D721Med (cell line): ENCODE data around the gene SNX6.
"Not testable (repeated sequence)": the region's sequence is repeated elsewhere in the genome, so short reads cannot be mapped to it uniquely, and the experiment has no call there.

ENCODE experiments used
- DNase-seq: peaks from one replicate; pipeline ENCODE4 v3.0.0; 2011; ENCODE audit warnings: low spot score; ENCODE audit not compliant: insufficient read length
- FAIRE-seq: peaks from 2 replicates; lab custom pipeline; 2011; peaks lifted over from hg19 to GRCh38; lab: Jason Lieb, UNC
- CTCF ChIP-seq: IDR thresholded peaks from 2 replicates; pipeline ENCODE4 v1.5.1; 2012; ENCODE audit warnings: mild to moderate bottlenecking, control low read depth; ENCODE audit not compliant: insufficient read depth; ENCODE audit errors: missing control alignments

SNX6 gene

GRCh38 chr14:34548472-34548981 lies 81.4 kb downstream of the SNX6 start:
- FAIRE-seq, result no peak
- no peak for DNase-seq
- TF ChIP-seq CTCF, result no peak

GRCh38 chr14:34547136-34547520 lies 82.8 kb downstream of the SNX6 start:
- FAIRE-seq, DNase-seq: not testable (repeated sequence)

- FAIRE-seq, result peak; percentile 44
Observed at GRCh38 chr14:34546272-34547135, 83.4 kb downstream of the SNX6 start.

GRCh38 chr14:34540181-34541059 lies 89.5 kb downstream of the SNX6 start:
- FAIRE-seq, result not testable (repeated sequence)

More at GRCh38 chr14:34546272-34547135, 83.4 kb downstream of the SNX6 start:
- DNase-seq, result not testable (repeated sequence)

GRCh38 chr14:34539407-34540180 lies 90.4 kb downstream of the SNX6 start, which contains the start of gene EAPP:
Gene EAPP (minus strand): TSS chr14:34539701. CDS start chr14:34539628, 73 bp downstream.
- DNase-seq (peak; percentile 91), FAIRE-seq (no peak)
- TF ChIP-seq CTCF, result no peak

More at GRCh38 chr14:34540181-34541059, 89.5 kb downstream of the SNX6 start:
- DNase-seq, result not testable (repeated sequence)

GRCh38 chr14:34538871-34539406 lies 91.0 kb downstream of the SNX6 start:
- no peak for TF ChIP-seq CTCF
- peak; percentile 7 for DNase-seq
- no peak for FAIRE-seq

- not testable (repeated sequence) for FAIRE-seq, DNase-seq
Observed at GRCh38 chr14:34538096-34538495, 91.9 kb downstream of the SNX6 start.

- no peak for TF ChIP-seq CTCF
- DNase-seq (no peak), FAIRE-seq (no peak)
Observed at GRCh38 chr14:34537677-34538009, 92.3 kb downstream of the SNX6 start.
